H1 (cell line): ENCODE measurements around the gene ZNF618. TPM values are rescaled to one million over a fixed set of nuclear protein-coding genes. Genes with fewer than 3 reads are reported as not detected.

Experiments used
- CTCF ChIA-PET: fragments of 300-600 bp; sonication (Branson Sonifier 250); formaldehyde crosslinking; loops from one replicate; lab custom pipeline; 2021; ENCODE audit not compliant: partially characterized antibody; lab: Charles Lee
- POLR2A ChIA-PET: fragments of 300-600 bp; sonication (Branson Sonifier 250); formaldehyde crosslinking; loops from one replicate; lab custom pipeline; 2021; ENCODE audit warnings: inconsistent platforms; ENCODE audit not compliant: partially characterized antibody; lab: Charles Lee
- DNase-seq, 2 experiments: peaks; one replicate each; pipeline versions ENCODE4 v3.0.0 to v3.0.0-alpha.2; 2010 to 2022; ENCODE audit warnings: low spot score in 2 of 2, low read depth in 1 of 2, mixed read lengths in 1 of 2
- FAIRE-seq: peaks from 2 replicates; lab custom pipeline; 2011; peaks lifted over from hg19 to GRCh38; lab: Jason Lieb, UNC
- H2AFZ ChIP-seq: 2 replicates; pipeline ENCODE4 v1.8.1; 2012; ENCODE audit warnings: low read length, inconsistent platforms
- H2AK5ac ChIP-seq: 2 replicates; pipeline ENCODE4 v1.6.1; 2013; ENCODE audit warnings: low read depth, low read length
- H2BK120ac ChIP-seq: replicated peaks from 2 replicates; pipeline ENCODE3; 2013; ENCODE audit warnings: low read depth, low read length, inconsistent platforms
- H2BK12ac ChIP-seq: 2 replicates; pipeline ENCODE4 v1.6.1; 2013; ENCODE audit warnings: low read depth, low read length
- H2BK15ac ChIP-seq: 2 replicates; pipeline ENCODE4 v1.6.1; 2013; ENCODE audit warnings: low read length
- H2BK20ac ChIP-seq: 2 replicates; pipeline ENCODE4 v1.6.1; 2013; ENCODE audit warnings: low read length
- H2BK5ac ChIP-seq: 2 replicates; pipeline ENCODE4 v1.6.1; 2013; ENCODE audit warnings: low read depth, low read length
- H3K14ac ChIP-seq: 2 replicates; pipeline ENCODE4 v1.6.1; 2013; ENCODE audit warnings: inconsistent platforms; ENCODE audit not compliant: insufficient read length
- H3K18ac ChIP-seq: 2 replicates; pipeline ENCODE4 v1.6.1; 2013; ENCODE audit warnings: low read length; ENCODE audit errors: extremely low read depth
- H3K23ac ChIP-seq: 2 replicates; pipeline ENCODE4 v1.6.1; 2013; ENCODE audit warnings: inconsistent platforms; ENCODE audit not compliant: insufficient read length
- H3K23me2 ChIP-seq: 2 replicates; pipeline ENCODE4 v1.6.1; 2013; ENCODE audit warnings: low read depth, low read length
- H3K27ac ChIP-seq: 2 replicates; pipeline ENCODE4 v1.6.1; 2011; ENCODE audit warnings: low read depth, low read length, inconsistent platforms
- H3K27me3 ChIP-seq, 4 experiments: replicated peaks in 1 of 4; 1 replicate in 1 of 4; 2 replicates in 3 of 4; pipeline versions ENCODE4 v1.6.1 to v1.8.1; 2011 to 2013; ENCODE audit warnings: low read length in 3 of 4, mild to moderate bottlenecking in 3 of 4, inconsistent platforms in 2 of 4, mixed read lengths in 2 of 4, moderate library complexity in 1 of 4; ENCODE audit not compliant: control insufficient read depth in 3 of 4, insufficient read depth in 3 of 4; ENCODE audit errors: extremely low read depth in 1 of 4
- H3K36me3 ChIP-seq, 4 experiments: 2 replicates each; pipeline versions ENCODE4 v1.6.1 to v1.8.1; 2011 to 2013; ENCODE audit warnings: mild to moderate bottlenecking in 4 of 4, low read length in 3 of 4, moderate library complexity in 2 of 4, control low read depth in 1 of 4, inconsistent platforms in 1 of 4; ENCODE audit not compliant: insufficient read depth in 4 of 4, control insufficient read depth in 2 of 4
- H3K4ac ChIP-seq: replicated peaks from 2 replicates; pipeline ENCODE3; 2013; ENCODE audit warnings: low read length, low read depth, mixed read lengths, inconsistent platforms; ENCODE audit not compliant: insufficient read length
- H3K4me1 ChIP-seq, 4 experiments: replicated peaks in 1 of 4; 1 replicate in 1 of 4; 2 replicates in 3 of 4; pipeline versions ENCODE4 v1.6.1 to v1.8.1; 2011 to 2013; ENCODE audit warnings: low read length in 3 of 4, inconsistent platforms in 2 of 4, mixed read lengths in 1 of 4; ENCODE audit not compliant: insufficient read depth in 4 of 4, control insufficient read depth in 3 of 4
- H3K4me2 ChIP-seq, 2 experiments: 2 replicates each; pipeline versions ENCODE4 v1.6.1 to v1.8.1; 2011 to 2013; ENCODE audit warnings: low read depth in 2 of 2, low read length in 2 of 2, control low read depth in 1 of 2, inconsistent platforms in 1 of 2, mild to moderate bottlenecking in 1 of 2; ENCODE audit not compliant: insufficient read depth in 1 of 2
- H3K4me3 ChIP-seq, 4 experiments: fragments of 200-600, 300-600 bp in 1 of 4; sonication (generic), shearing (Covaris generic), sonication (Bioruptor Twin) in 1 of 4; 2 replicates each; pipeline versions ENCODE4 v1.5.1 to v1.8.1; 2011 to 2016; ENCODE audit warnings: low read length in 4 of 4, low read depth in 3 of 4, control low read depth in 2 of 4, inconsistent platforms in 2 of 4, mild to moderate bottlenecking in 2 of 4, mixed read lengths in 1 of 4, moderate library complexity in 1 of 4; ENCODE audit not compliant: insufficient read depth in 2 of 4; ENCODE audit errors: extremely low read depth in 1 of 4
- H3K56ac ChIP-seq: replicated peaks from 2 replicates; pipeline ENCODE3; 2013; ENCODE audit warnings: low read depth, mild to moderate bottlenecking, mixed read lengths, low read length, inconsistent platforms; ENCODE audit not compliant: insufficient read length
- H3K79me1 ChIP-seq: 2 replicates; pipeline ENCODE4 v1.6.1; 2013; ENCODE audit warnings: low read depth, low read length, control low read depth
- H3K79me2 ChIP-seq, 2 experiments: 2 replicates each; pipeline versions ENCODE4 v1.6.1 to v1.8.1; 2012 to 2013; ENCODE audit warnings: low read length in 2 of 2, mild to moderate bottlenecking in 2 of 2, inconsistent platforms in 1 of 2; ENCODE audit not compliant: insufficient read depth in 2 of 2, control insufficient read depth in 1 of 2
- H3K9ac ChIP-seq, 4 experiments: replicated peaks in 1 of 4; 1 replicate in 1 of 4; 2 replicates in 3 of 4; pipeline versions ENCODE4 v1.6.1 to v1.8.1; 2011 to 2013; ENCODE audit warnings: low read depth in 3 of 4, low read length in 3 of 4, control low read depth in 2 of 4, mild to moderate bottlenecking in 2 of 4, moderate library complexity in 2 of 4, inconsistent platforms in 1 of 4; ENCODE audit errors: extremely low read depth in 1 of 4
- H3K9me3 ChIP-seq, 2 experiments: 2 replicates each; pipeline versions ENCODE4 v1.6.1 to v1.8.1; 2012 to 2013; ENCODE audit warnings: mild to moderate bottlenecking in 2 of 2, moderate library complexity in 2 of 2, control low read depth in 1 of 2, inconsistent platforms in 1 of 2, low read depth in 1 of 2, low read length in 1 of 2, mixed read lengths in 1 of 2; ENCODE audit not compliant: insufficient read depth in 2 of 2
- H4K20me1 ChIP-seq, 2 experiments: replicated peaks in 1 of 2; 2 replicates each; pipeline versions ENCODE3 to v1.8.1; 2011 to 2013; ENCODE audit warnings: inconsistent platforms in 2 of 2, low read length in 2 of 2, mild to moderate bottlenecking in 1 of 2; ENCODE audit not compliant: insufficient read depth in 2 of 2, control insufficient read depth in 1 of 2
- H4K5ac ChIP-seq: 2 replicates; pipeline ENCODE4 v1.6.1; 2013; ENCODE audit warnings: low read length, low read depth, mixed read lengths, inconsistent platforms; ENCODE audit not compliant: insufficient read length
- H4K8ac ChIP-seq: 2 replicates; pipeline ENCODE4 v1.8.0; 2013; ENCODE audit warnings: mild to moderate bottlenecking, moderate library complexity, low read length, inconsistent platforms; ENCODE audit not compliant: insufficient read depth; ENCODE audit errors: extremely low read depth
- H4K91ac ChIP-seq: replicated peaks from 2 replicates; pipeline ENCODE3; 2013; ENCODE audit warnings: low read length, mixed read lengths, inconsistent platforms; ENCODE audit not compliant: insufficient read length
- ASH2L ChIP-seq: fragments of 200-600, 300-600 bp; sonication (generic); IDR thresholded peaks from one replicate; pipeline ENCODE4 v1.7.1; 2017; ENCODE audit warnings: low read length
- BACH1 ChIP-seq: IDR thresholded peaks from 2 replicates; pipeline ENCODE4 v1.6.1; 2012; ENCODE audit warnings: low read length, improper control_type of control experiment
- CHD2 ChIP-seq: IDR thresholded peaks from 2 replicates; pipeline ENCODE4 v1.6.1; 2012; ENCODE audit warnings: low read length, improper control_type of control experiment
- CREB1 ChIP-seq: IDR thresholded peaks from 2 replicates; pipeline ENCODE4 v1.6.1; 2012; ENCODE audit warnings: inconsistent platforms
- CTBP2 ChIP-seq: IDR thresholded peaks from 2 replicates; pipeline ENCODE4 v1.7.0; 2011; ENCODE audit warnings: borderline replicate concordance, mild to moderate bottlenecking, moderate library complexity, mixed read lengths, low read length; ENCODE audit not compliant: insufficient read depth, insufficient read length
- HDAC2 ChIP-seq, 2 experiments: fragments of 300-600 bp in 1 of 2; sonication (generic) in 1 of 2; IDR thresholded peaks; 2 replicates each; pipeline ENCODE4 v1.6.1; 2011 to 2012; ENCODE audit warnings: low read depth in 2 of 2, low read length in 2 of 2, mild to moderate bottlenecking in 2 of 2, moderate library complexity in 2 of 2, borderline replicate concordance in 1 of 2, inconsistent platforms in 1 of 2
- JUN ChIP-seq: IDR thresholded peaks from 2 replicates; pipeline ENCODE4 v1.6.1; 2011; ENCODE audit warnings: low read depth, mild to moderate bottlenecking, improper control_type of control experiment, low read length
- JUND ChIP-seq: IDR thresholded peaks from 2 replicates; pipeline ENCODE4 v1.6.1; 2011; ENCODE audit warnings: mild to moderate bottlenecking, improper control_type of control experiment, low read length
- MAFK ChIP-seq: IDR thresholded peaks from 2 replicates; pipeline ENCODE4 v1.6.1; 2012; ENCODE audit warnings: low read depth, mild to moderate bottlenecking, improper control_type of control experiment, low read length
- NRF1 ChIP-seq: IDR thresholded peaks from 2 replicates; pipeline ENCODE4 v1.6.1; 2011; ENCODE audit warnings: mild to moderate bottlenecking, low read depth, low read length, improper control_type of control experiment
- RBBP5 ChIP-seq: IDR thresholded peaks from 2 replicates; pipeline ENCODE4 v1.7.1; 2012; ENCODE audit warnings: low read depth, mild to moderate bottlenecking, inconsistent platforms, low read length, moderate library complexity, borderline replicate concordance
- SIN3A ChIP-seq, 2 experiments: IDR thresholded peaks in 1 of 2; conservative IDR thresholded peaks in 1 of 2; 2 replicates each; pipeline ENCODE4 v1.6.1; 2011 to 2012; ENCODE audit warnings: low read length in 2 of 2, improper control_type of control experiment in 1 of 2, low read depth in 1 of 2, mild to moderate bottlenecking in 1 of 2
- SP4 ChIP-seq: IDR thresholded peaks from 2 replicates; pipeline ENCODE4 v1.6.1; 2012; ENCODE audit warnings: low read length, inconsistent platforms
- SRF ChIP-seq: IDR thresholded peaks from 2 replicates; pipeline ENCODE4 v1.6.1; 2011; ENCODE audit warnings: mild to moderate bottlenecking, low read depth, low read length, moderate library complexity
- WGBS, 2 experiments: shearing (Covaris generic) in 1 of 2; methylation state at CpG; one replicate each; pipeline versions ENCODE4 v1.1.6 to v1.1.7; 2013 to 2015; ENCODE audit warnings: low lambda C conversion rate in 2 of 2, mixed read lengths in 2 of 2, inconsistent platforms in 1 of 2, low coverage in 1 of 2, missing lambda C conversion rate in 1 of 2; ENCODE audit not compliant: insufficient replicate concordance in 2 of 2, insufficient coverage in 1 of 2, insufficient read length in 1 of 2; ENCODE audit errors: extremely low coverage in 1 of 2, missing lambda C conversion rate in 1 of 2; 5-methylcytosine and 5-hydroxymethylcytosine counted together
- polyA plus RNA-seq, 7 experiments: library from polyadenylated mRNA; depleted of rRNA in 3 of 7; stranded (reverse) in 5 of 7; unstranded in 2 of 7; fragments of >200 nt in 5 of 7; fragments of 200-250 nt in 2 of 7; gene quantifications; 1 replicate in 5 of 7; 2 replicates in 1 of 7; 4 replicates in 1 of 7; pipeline versions ENCODE4 v1.2.1 to v1.2.3, GENCODE V29; 2011 to 2013; ENCODE audit warnings: missing spikeins in 2 of 7, mixed read lengths in 2 of 7
- total RNA-seq: library from RNA; stranded (reverse); fragmentation: NEBNext Ultra II Directional; extraction: Animal tissue kit (Norgen Biotek cat#: 25700); gene quantifications from 2 replicates; pipeline ENCODE4 v1.2.1, GENCODE V29; 2021

The ZNF618 gene
- total and polyA plus RNA-seq, 2 of the 8 experiments (the other 6 are each of a cell fraction or from before 2014, with no cell fraction given) = 9.6 to 28.5 TPM

DNA sequence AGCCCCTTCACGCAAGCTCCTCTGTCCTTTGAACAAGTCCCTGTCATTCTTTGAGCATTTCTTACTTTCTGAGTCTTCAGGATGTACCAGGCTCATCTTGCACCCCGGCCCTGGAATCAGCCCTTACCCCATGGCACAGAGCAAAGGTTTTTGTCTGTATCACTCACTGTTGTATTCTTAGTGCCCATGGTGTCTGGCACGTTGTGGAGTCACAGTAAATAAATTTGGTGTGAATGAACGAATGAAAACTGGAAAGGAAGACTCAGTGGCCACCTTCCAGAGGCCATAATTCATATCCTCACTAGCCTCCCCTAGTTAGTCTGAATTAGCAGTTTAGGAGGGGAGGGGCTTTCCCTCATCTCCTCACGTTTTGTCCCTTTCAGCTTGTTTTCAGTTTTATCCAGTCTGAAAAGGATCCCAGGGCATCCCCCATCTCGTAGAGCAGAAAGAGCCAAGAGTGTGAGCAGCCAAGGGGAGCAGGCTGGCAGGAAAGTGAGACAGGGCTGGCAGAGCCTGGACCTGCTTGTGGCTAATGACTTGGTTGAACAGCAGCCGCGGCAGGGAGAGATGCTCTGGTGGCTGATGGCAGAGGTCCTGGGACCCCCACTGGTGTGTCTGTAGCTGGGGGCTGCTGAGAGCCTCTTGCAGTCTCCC lies 42.7 kb downstream of the ZNF618 start:
- FAIRE-seq (no peak), DNase-seq (peak in 1 of 2 experiments; percentile 32)
- Histone ChIP-seq H2AK5ac (no peak overlapping the region), H3K4ac (no peak overlapping the region), H4K20me1 (peaks cover 0 to 5% of the 10 kb centered on the region in 2 experiments), H3K79me2 (peaks cover 0 to 11% of the 10 kb centered on the region in 2 experiments; a peak in 3 of 4 replicates), H3K23ac (no peak overlapping the region), H3K4me3 (no peak overlapping the region), H2BK12ac (no peak overlapping the region), H2BK5ac (no peak overlapping the region), H3K36me3 (no peaks in the 10 kb centered on the region; a peak in 1 of 8 replicates), H3K79me1 (peaks cover 12% of the 10 kb centered on the region), H2BK120ac (no peak overlapping the region), H3K56ac (no peak overlapping the region), H3K23me2 (no peaks in the 10 kb centered on the region; the same call in 1 of the 2 replicates), H4K8ac (no peak overlapping the region), H3K4me1 (no peaks in the 10 kb centered on the region), H2AFZ (no peak overlapping the region), H4K5ac (no peak overlapping the region), H3K27me3 (no peaks in the 10 kb centered on the region), H3K18ac (no peak overlapping the region), H4K91ac (no peak overlapping the region), H3K4me2 (no peak overlapping the region), H3K14ac (no peak overlapping the region), H3K9me3 (no peaks in the 10 kb centered on the region), H2BK15ac (no peak overlapping the region), H3K27ac (no peak overlapping the region), H2BK20ac (no peak overlapping the region), H3K9ac (no peak overlapping the region)
- ChIA-PET POLR2A (no interaction called here), CTCF (interaction anchor here (0.9 to 1.0 kb wide), 2 partner anchors 9 to 20 kb away, joined by 3 read pairs; no protein-coding TSS in a partner anchor)
- WGBS, 2 experiments = 80% methylated on average over 8 of the region's 8 CpGs; no CpG with 5 or more reads in 1 of the 2 experiments
- no peak for TF ChIP-seq SIN3A (conservative IDR thresholded peaks at IDR 0.05 in 1 of 2, IDR thresholded peaks at IDR 0.05 in 1 of 2; ENCODE audit: low read depth in 1 of 2, low read length in 2 of 2)
- TF ChIP-seq JUN = no peak
- TF ChIP-seq MAFK = no peak
- no peak for TF ChIP-seq NRF1
- no peak for TF ChIP-seq CHD2
- no peak for TF ChIP-seq JUND
- no peak for TF ChIP-seq RBBP5
- TF ChIP-seq BACH1 = no peak
- no peak for TF ChIP-seq SRF
- no peak for TF ChIP-seq ASH2L
- no peak for TF ChIP-seq CTBP2
- TF ChIP-seq HDAC2 (IDR thresholded peaks at IDR 0.05; ENCODE audit: borderline replicate concordance in 1 of 2, low read depth in 2 of 2, low read length in 2 of 2) = no peak
- TF ChIP-seq SP4 = no peak
- no peak for TF ChIP-seq CREB1
